Activated CD8-positive, alpha-beta memory T cell treated with anti-CD3 and anti-CD28 coated beads, Interleukin-2, amount 50 U/mL, for 4 hours (primary cell): ENCODE results near the gene PRPF6.

Experiments
- DNase-seq: peaks from one replicate; pipeline ENCODE4 v3.0.0-alpha.2; 2020

The PRPF6 gene

DNA sequence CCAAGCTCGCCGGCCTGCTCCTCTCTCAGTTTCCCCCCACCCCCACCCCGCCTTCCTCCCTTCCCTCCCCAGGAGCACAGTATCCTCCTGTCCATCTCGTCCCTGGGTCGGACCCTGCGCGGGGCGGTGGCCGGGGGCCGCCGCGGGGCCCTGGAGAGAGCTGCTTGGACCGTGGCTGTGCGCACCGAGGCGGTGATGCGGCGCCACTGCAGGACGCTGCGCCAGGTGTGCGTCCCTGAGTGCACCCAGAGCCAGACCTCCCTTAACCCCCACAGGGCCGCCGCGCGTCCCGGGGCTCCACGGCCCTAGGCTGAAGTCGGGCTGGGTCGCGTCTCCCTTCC is 57.3 kb downstream of the PRPF6 start:
- DNase-seq: no peak

DNA sequence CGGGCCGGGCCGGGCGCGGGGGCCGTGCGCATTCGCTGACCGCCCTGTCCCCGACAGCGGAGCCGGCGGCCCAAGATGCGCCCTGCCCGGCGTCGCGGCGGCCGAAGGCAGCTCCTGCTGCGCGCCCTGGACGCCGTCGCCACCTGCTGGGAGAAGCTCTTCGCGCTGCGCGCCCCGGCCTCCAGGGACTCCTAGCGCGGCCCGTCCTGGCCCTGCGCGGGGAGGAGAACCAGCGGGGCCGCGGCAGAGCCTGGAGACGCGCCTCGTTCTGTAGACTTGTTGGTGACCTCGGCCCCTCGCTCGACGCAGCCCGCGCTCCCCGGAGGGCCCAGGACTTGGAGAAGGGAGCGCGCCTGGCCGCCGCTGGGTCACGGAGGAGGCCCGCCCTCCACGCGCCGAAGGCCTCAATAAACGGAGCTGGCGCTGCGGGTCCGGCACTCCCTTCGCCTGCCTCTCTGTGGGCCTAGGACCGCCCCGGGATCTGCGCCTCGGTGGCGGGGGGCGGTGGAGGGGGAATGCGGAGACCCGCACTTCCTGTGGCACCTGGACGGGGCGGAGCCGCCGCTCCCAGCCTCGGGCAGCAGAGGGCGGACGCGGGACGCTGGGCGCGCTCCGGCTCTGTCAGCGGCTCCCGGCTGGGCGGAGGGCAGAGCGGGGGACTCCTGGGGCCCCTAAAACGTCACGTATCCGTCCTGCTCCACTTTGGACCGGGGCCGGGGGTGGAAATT is 57.8 kb downstream of the PRPF6 start:
- peak; percentile 80 for DNase-seq

DNA sequence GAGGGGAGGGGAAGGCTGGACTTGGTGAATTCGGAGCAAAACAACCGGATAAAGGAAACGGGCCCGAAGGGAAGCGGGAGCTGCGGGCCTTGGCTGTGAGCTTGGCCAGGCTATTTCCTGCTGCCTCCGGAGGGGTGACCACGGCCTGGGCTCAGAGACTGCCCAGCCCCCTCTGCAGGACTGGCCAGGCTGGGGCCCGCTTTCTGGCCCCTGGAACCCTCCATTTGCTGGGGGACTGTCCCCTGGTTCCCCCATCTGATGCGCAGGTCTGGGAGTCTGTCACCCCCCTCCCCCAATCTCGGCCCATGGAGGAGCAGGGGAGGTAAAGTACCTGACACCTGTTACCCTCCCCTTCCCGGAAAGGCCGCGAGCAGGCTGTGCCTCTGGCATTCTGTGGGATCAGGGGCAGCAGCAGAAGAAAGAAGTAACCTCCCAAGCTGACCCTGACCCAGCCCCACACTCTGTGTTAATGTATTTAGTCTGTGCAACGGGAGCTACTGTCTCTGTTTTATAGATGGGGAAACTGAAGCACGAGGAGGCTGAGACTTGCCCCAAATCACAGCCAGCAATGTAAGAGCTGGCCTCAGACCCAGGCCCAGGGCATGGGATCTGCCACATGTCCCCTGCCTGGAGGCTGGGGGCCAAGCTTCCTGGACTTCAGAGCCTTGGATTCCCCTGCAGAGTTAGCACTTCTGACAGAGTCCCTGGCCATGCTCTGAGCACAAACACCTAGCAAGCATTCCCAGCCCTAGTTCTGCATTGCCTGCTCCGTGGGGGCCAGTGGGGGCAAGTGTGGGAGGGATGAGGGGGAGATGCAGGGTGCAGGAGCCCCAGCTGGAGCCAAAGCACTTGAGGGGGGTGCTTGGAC is 58.6 kb downstream of the PRPF6 start:
- no peak for DNase-seq

DNA sequence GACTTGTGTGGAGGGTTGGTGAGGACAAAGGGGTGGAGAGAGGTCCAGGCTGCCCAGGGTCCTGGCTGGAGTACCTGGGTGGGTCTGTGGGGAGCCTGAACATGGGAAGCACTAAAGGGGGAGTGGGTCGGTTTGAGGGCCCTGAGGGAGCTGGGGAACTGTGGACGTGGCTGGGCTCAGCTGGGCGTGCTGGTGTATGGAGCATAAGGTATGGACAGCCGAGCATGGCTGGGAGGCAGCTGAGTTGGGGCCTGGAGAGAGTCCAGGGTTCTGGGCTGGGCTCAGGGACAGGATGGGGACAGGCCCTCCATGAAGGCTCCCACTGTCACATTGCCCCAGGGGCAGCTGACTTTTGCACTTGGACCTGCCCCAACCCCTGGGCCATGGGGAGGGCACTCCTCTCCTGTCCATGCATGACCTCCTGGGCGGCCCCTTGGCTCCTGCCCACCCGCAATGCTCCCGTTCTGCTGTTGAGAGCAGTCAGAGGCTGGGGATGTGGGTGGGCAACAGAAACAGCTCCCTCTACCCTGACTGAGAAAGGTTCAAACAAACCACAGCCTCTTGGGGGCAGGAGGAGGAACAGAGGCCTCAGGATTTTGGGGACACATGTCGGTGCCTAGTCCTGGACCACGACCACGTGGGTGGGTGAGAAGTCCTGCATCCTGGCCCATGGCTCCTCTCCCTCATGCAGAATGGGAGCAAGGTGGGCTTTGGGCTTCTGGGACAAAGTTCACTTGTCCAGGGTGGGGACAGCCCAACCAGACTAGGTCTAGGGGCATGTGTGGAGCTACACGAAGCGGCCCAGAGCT is 59.5 kb downstream of the PRPF6 start:
- no peak for DNase-seq

DNA sequence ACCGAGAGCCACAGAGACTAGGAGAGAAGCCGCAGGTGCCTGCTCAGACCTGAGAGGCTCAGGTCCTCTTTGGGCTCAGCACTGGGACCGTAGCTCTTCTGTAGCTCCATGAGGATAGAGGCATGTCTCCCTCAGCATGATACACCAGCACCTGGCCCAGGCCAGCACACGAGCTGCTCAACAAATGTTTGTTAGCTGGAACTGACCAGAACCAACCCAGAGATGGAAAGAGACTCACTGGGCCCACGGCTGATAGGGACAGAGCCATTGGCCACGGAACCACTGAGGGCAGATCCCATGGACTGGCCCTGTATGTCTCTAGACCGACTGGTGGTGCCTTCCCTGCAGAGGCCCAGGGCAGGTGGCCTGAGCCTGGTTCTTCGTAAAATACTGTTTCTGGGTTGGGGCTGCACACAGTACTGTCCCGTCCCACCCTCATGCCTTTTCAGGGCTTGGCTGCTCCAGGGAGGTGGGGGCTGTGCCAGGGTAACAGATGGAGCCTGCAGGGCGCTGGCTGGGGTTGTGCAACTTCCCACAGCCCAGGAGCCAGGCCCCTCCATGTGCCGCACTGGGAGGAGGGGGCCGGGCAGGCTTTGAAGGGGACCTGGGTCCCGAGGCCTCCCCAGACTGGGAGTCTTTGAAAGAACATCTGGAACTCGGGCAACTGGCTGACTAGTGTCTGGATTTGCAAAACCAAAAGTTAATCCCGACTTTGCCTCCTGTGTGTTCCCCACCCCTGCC is 60.3 kb downstream of the PRPF6 start:
- no peak for DNase-seq

DNA sequence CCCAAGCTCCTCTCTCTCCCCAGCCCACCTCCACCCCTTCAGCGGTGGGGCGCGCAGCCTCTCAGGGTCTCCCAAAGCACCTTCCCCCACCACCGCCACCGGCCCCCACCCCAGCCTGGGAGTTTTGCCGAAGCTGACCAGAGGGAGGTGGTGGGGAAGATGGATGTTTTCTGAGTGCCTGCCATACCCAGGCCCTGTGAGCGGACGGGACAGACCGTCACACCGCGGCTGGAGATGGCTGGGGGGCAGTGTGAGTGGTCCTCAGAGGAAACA is 60.8 kb downstream of the PRPF6 start:
- no peak for DNase-seq

DNA sequence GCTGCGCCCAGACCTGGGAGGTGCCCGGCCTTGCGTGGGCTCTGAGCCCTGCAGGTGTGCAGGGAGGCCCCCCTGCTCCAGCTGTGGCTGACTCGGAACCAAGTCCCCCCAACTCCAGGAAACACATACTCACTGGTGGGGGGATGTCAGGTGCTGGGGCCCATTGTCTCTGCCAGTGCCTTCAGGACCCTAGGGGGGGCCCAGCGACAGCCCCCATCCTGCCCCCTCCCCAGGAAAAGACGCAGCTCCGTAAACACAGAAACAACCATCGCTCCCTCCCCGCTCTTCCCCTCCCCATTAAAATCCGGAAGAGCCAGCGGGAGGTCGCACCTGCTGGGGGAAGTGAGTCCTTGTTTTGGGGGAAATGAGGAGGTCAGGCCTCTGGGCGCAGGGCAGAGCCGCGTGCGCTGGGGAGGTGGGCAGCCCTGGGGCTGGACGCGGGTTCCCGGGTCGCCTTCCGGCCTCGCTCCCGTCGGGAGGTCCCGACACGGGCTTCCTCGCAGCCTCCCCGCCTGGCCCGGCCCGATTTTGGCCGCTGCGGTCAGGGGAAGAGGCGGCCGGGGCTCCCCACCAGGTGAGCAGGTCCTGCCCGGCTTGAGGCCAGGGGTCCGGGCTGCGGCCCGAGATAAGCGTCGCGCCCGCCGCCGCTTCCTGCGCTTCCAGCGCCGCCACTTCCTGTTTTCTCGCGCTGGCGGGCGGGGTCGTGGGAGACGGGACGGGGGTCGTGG is 61.3 kb downstream of the PRPF6 start:
- DNase-seq: no peak

DNA sequence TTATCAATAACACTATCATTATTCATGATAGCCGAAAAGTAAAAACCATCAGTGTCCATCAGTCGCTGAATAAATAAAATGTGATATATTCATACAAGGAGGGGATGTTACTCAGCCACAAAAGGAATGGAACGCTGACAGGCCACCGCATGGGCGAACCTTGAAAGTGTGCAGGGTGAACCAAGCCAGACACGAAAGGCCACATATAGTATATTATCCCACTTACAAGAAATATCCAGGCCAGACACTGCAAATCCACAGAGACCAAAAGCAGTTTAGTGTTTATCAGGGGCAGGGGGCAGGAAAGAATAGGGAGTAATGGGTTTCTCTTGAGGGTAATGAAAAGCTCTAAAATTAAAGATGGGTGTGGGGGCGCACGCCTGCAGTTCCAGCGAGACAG is 62.8 kb downstream of the PRPF6 start:
- DNase-seq: no peak

DNA sequence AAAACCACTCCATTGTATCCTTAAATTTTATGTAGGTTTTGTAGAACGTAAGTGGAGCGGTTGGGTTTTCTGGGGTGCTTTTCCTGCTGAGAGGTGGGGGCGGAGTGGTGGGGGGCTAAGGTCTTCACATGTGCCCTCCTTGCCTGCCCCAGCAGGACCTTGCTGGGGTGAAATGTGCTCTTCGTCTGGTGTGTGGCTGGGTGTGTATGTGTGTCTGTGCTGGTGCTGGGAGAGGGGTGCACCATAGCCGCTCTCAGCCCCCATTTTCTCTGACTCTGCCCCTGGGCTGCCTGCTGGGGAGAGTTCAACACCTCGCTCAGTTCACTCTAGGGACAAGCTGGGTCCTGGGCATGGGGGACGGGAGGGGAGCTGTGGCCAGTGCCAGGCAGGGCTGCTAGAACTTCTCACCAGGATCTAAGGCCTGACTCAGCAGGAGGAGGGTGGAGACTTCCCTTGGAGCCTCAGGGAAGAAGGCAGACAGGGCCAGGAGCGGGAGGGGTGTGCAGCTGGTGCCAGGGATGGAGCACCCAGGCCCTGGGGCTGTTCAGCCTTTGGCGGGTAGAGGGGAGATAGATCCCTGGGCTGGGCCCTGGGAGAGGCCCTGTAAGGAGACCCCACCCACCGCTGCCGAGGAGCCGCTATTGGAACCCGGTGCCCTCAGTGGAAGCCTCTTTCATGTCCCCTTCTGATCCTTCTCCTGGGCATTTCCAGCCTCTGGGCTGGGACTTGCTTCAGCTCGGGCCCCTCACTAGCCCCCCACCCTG is 63.7 kb downstream of the PRPF6 start:
- DNase-seq: no peak

DNA sequence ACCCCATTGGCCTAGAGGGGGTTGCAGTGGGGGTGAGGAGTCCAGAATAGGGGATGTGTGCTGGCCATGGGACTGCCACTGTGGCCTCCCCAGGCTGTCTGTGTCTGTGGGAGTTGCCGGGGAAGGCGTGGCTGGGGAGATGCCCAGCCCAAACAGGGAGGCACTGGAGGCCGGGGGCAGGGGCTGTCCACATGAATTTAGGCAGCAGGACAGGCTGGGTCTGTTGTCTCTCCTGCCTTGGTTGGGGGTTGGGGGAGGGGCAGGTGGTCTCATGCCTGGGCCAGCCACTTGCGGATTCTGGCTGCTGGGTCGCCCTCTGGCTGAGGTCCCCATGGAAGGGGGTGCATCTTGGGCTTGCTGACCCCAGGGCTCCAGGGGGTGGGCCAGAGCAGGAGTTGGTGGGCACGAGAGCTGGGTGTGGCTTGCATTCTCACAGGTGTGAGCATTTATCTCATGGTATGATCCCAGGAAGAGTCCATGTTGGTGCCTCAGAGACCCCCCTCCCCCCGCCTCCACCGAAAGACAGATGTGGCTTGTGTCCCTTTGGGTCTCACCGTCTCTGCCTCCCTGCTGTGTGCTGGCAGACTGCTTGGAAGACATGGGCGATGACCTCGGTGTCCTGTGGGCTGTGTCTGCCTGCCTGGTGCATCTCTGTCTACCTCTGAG is 64.5 kb downstream of the PRPF6 start:
- no peak for DNase-seq

DNA sequence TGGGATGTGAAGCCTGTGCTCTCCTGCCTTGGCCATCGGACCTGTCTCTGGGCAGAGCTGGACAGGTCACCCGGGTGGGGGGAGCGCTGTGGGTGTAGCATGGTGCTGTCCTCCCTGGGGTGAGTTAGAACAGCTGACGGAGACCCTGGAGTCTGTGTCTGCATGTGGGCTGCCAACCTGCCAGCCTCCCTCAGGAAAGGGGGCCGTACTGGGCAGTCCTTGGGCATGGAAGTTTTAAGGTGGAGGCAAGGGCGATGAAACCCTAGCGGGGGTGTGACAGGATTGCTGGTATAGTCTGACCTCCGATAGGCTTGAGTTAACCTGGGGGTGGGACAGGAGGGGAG is 66.1 kb downstream of the PRPF6 start:
- DNase-seq: no peak

DNA sequence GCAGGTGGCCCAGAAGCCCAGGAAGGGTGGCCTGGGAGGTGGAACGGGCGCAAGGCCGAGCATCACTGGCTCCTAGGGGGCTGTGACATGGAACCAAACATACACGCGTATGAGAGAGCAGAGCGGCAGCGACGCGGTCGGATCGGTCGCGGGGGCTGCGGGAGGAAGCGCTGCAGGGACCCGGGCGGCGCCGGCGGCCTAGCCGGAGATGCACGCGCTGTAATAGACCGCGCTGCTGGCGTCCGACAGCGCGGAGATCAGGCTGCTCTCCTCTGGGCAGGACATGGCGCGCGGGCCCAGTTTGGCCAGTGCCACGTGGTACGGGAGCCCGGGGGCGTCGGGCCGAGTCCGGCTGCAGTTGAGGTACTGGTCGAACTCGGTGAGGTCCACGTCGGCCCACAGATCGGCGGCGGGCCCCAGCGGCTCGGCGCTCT is 67.1 kb downstream of the PRPF6 start:
- no peak for DNase-seq

DNA sequence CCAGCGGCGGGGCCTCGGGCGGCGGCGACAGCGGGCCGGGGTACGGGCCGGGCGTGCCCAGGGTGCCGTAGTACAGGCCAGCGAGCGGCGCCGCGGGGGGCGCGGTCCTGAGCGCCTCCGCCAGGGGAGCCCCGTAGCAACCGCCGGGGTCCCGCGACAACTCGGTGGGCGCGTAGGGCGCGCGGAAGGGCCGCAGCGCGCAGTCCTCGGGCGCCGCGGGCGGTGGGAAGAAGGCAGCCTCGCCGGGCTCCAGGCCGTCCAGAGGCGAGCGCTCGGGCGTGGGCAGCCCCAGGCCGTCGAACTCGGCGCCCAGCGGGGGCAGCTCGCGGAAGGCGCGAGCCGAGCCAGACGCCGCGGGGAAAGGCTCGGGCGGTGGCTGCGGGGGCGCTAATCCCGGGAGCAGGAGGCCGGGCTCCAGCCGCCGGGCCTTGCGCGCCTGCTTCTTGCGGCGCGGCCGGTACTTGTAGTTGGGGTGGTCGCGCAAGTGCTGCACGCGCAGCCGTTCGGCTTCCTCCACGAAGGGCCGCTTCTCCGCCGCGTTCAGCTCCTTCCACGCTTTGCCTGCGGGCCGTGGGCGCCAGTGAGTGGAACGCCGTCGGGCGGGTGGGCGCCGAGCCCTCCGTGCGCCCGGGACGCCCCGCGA is 67.6 kb downstream of the PRPF6 start:
- DNase-seq: no peak

DNA sequence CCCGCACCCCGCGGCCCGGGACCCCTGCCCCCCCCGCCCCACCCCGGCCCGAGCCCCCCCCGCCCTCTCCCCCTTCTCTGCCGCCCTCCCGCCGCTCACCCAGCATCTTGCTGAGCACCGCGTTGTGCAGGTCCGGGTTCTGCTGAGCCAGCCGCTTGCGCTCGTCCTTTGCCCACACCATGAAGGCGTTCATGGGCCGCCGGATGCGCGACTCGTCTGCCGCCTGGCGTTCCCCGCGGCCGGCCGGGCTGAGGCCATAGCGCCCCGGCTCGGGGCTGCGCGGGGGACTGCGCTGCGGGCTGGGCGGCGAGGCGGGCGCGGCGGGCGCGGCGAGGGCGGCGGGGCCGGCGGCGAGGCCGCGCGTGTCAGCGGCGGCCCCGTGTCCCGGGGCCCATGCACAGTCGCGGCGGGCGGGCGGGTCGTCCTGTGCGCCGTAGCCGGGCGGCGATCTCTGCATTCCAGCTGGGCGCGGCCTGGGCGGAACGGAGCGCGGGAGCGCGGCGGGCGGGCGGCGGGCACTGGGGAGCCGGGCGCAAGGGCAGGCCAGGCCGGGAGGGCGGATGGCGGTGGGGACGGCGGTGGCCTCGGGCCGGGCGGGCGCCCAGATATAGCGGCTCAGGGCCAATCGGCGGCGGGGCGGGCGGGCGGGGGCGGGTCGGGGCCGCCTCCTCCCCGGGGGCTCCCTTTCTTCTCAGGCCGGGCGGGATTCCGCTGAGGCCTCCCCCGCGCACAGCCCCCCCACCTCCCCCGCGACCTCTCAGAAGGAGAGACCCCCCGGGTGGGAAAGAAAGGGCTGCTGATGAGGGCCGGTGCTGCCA is 68.3 kb downstream of the PRPF6 start, which contains the start of gene SOX18:
Gene SOX18, minus strand, starts transcription at position 580 of the 818 bp plus-strand sequence. Its CDS starts 123 bp downstream, at position 457.
- DNase-seq: no peak

DNA sequence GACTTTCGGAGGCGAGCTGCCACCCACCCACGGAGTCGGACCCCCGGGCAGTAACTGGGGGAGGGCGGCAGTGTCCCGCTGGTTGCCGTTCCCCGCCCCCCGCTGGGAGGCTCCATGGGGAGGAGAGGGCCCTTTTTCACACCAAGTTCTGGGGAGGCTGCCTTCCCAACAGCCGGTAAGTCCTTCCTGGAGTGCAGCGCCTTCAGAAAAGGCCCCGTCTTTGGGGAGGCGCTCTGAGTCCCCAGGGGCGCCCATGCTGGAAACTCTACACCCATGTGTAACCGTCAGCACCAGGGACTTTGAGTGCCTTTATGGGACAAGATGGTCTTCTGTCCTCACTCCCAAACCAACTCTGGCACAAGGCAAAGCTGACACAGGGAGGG is 68.9 kb downstream of the PRPF6 start:
- DNase-seq: no peak

DNA sequence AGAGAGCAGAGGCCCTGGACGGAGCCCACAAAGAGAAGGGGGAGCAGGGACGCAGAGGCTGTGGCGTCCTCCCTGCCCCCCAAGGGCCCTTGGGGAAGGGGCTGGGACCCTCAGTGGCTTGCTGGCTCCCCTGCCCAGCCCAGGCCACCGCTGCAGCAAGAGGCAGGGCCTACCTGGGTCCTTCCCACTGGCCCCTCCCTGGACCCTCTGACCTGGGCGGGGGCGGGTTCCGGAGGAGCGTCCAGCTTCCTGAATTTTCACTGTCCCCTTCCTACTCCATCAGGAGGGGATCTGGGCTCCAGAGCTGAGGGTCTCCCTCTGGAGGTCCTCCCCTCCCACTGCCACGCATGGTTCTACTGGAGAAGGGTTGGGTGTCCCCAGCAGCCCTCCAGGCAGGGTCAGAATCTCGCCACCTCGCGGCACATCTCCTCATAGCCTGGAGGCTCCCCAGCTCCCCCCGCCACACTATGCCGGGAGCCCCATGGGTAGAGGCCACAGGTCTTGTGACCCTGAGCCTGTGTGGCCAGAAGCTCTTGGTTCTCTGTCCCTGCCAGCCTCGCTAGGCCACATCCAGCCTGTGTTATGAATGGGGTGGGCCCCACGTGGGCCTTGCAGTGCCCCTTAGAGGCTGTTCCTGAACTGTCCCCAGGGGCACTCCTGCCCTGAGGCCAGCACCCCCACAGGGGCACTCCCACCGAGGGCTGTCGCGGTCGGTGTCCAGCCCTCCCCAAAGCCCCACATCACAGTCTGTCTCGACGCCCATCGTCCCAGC is 69.5 kb downstream of the PRPF6 start:
- DNase-seq: no peak

DNA sequence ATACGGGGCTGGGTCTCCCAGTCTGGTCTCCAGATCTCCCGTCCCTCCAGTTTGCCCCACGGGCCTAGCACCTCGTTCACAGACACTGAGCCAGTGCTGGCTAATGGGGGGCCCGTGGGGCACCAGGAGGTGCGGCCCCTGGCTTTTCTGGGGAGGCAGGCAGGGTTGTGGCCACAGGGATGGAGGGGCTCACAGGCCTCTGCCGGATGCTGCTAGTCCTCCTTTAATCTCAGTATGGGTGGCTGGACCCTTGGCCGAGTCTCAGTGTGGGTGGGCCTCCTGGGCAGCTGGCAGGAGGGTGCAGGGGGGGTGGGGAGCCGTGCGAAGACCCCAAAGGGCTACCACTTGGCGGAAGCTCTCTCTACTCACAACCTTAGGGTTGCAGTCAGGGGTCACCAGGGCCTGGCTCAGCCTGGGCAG is 70.1 kb downstream of the PRPF6 start:
- no peak for DNase-seq

DNA sequence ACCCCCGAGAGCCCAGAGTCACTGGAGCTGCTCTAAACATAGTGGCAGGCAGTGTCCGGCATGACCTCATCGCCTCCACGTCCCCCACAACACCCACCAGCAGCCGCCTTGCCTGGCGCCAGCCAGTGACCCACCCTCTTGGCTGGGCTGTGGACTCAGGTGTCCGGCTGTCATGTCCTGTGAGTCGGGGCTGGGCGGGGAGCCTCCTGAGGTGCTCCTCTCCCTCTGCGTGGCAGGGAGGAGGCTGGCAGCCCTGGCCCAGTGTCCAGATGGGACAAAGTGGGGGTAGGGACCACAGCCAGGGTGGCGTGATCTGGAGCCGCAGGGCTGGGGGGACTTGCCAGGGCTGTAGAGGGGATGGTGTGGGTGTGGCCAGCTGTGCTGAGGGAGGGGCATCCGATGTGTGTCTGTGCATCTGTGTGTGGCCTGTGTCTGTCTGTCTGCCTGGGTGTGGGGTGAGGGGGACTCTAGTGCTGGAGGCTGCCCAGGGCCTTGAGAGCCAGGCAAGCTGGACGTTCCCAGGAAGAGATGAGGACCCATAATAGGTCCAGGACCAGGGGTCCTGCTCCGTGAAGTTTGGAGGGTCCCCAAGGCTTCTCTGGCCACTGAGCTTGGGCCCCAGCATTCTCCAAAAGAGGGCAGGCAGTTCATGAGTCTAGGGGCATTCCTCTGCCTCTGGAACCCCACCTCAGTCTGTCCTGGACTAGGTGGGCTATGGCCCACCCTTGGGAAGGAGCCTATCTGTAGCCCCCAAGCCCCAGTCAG is 70.8 kb downstream of the PRPF6 start:
- no peak for DNase-seq
